ENCODE data around the gene AGBL3.
"Not testable (repeated sequence)": the region's sequence is repeated elsewhere in the genome, so short reads cannot be mapped to it uniquely, and the experiment has no call there.

The AGBL3 gene

GRCh38 chr7:135170274-135170997 lies 184.1 kb downstream of the AGBL3 start, which contains the start of gene CYREN:
TSS of gene CYREN (minus strand) at chr7:135170707. CDS start at chr7:135168922, 1,785 bp downstream.
- TF ChIP-seq CTCF (IDR thresholded peaks at IDR 0.05) = peak; percentile 41
- no peaks in the 10 kb centered on the region for H3K9me3 Mint-ChIP-seq
- H3K27me3 Mint-ChIP-seq (ENCODE audit: low read depth, poor library complexity) = peaks cover 7% of the 10 kb centered on the region
- peak; percentile 92 for DNase-seq
- H3K4me1 Mint-ChIP-seq = peaks cover 55% of the 10 kb centered on the region
- peak within 1 kb of the TSS; percentile 92 for H3K4me3 Mint-ChIP-seq
- peak within 1 kb of the TSS; percentile 99 for H3K27ac Mint-ChIP-seq
- H3K36me3 Mint-ChIP-seq (ENCODE audit: low read depth) = peaks cover 42% of the 10 kb centered on the region

- H3K4me3 Mint-ChIP-seq = peak overlapping the region; percentile 82
- H3K9me3 Mint-ChIP-seq; H3K27me3 Mint-ChIP-seq (ENCODE audit: low read depth, poor library complexity); DNase-seq: not testable (repeated sequence)
- peaks cover 36% of the 10 kb centered on the region for H3K36me3 Mint-ChIP-seq (ENCODE audit: low read depth)
- peak overlapping the region; percentile 99 for H3K27ac Mint-ChIP-seq
- H3K4me1 Mint-ChIP-seq = peaks cover 55% of the 10 kb centered on the region
These were observed 184.7 kb downstream of the AGBL3 start for GRCh38 chr7:135170998-135171481.

DNA sequence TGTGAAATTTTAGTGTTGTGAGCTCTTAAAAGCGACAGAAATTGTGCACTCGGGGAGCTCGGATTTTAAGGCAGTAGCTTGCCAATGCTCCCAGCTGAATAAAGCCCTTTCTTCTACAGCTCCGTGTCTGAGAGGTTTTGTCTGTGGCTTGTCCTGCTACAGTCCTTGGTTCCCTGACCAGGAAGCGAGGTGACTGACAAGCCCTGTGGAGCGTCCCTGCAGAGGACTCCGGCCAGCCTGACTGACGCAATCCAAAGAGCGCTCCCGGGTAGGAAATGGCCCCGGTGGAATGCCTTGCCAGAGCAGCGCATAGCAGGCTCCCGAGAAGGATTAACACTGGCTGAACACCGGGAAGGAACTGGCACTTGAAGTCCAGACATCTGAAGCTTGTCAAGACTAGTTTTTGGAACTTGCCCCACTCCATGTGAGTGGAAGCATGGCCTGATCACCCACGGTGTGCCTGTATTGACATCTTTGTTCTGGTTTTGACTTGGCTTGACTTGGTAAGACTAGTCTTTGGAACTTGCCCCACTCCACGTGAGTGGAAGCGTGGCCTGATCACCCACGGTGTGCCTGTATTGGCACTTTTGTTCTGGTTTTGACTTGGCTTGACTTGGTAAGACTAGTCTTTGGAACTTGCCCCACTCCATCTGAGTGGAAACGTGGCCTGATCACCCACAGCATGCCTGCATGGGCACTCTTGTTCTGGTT lies 185.4 kb downstream of the AGBL3 start:
- peak overlapping the region; percentile 99 for H3K27ac Mint-ChIP-seq
- H3K9me3 Mint-ChIP-seq; H3K27me3 Mint-ChIP-seq (ENCODE audit: low read depth, poor library complexity): not testable (repeated sequence)
- H3K4me3 Mint-ChIP-seq = peak overlapping the region; percentile 77
- H3K36me3 Mint-ChIP-seq (ENCODE audit: low read depth) = peaks cover 29% of the 10 kb centered on the region
- H3K4me1 Mint-ChIP-seq = peaks cover 55% of the 10 kb centered on the region
- peak; percentile 21 for DNase-seq

- Mint-ChIP-seq H3K4me1 (peaks cover 37% of the 10 kb centered on the region), H3K36me3 (ENCODE audit: low read depth) (peaks cover 12% of the 10 kb centered on the region)
- not testable (repeated sequence) for H3K9me3 Mint-ChIP-seq; DNase-seq; H3K4me3 Mint-ChIP-seq; H3K27me3 Mint-ChIP-seq (ENCODE audit: low read depth, poor library complexity); H3K27ac Mint-ChIP-seq
These were observed 187.6 kb downstream of the AGBL3 start for GRCh38 chr7:135173916-135174315.

GRCh38 chr7:135174941-135175340 lies 188.6 kb downstream of the AGBL3 start:
- H3K4me3 Mint-ChIP-seq = no peak overlapping the region
- no peak for TF ChIP-seq CTCF (IDR thresholded peaks at IDR 0.05)
- peaks cover 7% of the 10 kb centered on the region for H3K36me3 Mint-ChIP-seq (ENCODE audit: low read depth)
- peaks cover 6% of the 10 kb centered on the region for H3K27me3 Mint-ChIP-seq (ENCODE audit: low read depth, poor library complexity)
- DNase-seq = no peak
- no peak overlapping the region for H3K27ac Mint-ChIP-seq
- peaks cover 27% of the 10 kb centered on the region for H3K4me1 Mint-ChIP-seq
- H3K9me3 Mint-ChIP-seq = peaks cover 13% of the 10 kb centered on the region

DNA sequence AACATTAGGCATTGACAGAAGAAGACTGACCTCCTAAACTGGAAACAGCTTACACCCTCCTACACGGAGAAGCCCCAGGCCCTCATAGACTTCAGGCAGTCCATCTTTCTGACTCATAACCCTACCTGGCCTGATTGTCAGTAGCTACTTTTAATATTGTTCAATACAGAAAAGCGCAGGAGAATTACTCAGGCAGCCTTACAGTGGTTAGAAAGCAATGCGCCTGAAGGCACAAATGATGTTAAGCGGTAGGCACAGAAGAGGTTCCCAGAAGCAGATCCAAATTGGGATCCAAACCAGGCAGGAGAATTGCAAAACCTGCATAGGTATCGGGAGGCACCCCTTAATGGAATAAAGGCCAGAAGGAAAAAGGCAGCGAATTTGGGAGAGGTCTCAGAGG lies 189.6 kb downstream of the AGBL3 start:
- TF ChIP-seq CTCF (IDR thresholded peaks at IDR 0.05) = no peak
- no peak for DNase-seq
- H3K27me3 Mint-ChIP-seq (ENCODE audit: low read depth, poor library complexity) = peaks cover 6% of the 10 kb centered on the region
- no peak overlapping the region for H3K27ac Mint-ChIP-seq
- peaks cover 23% of the 10 kb centered on the region for H3K9me3 Mint-ChIP-seq
- peaks cover 23% of the 10 kb centered on the region for H3K4me1 Mint-ChIP-seq
- no peak overlapping the region for H3K4me3 Mint-ChIP-seq
- peaks cover 14% of the 10 kb centered on the region for H3K36me3 Mint-ChIP-seq (ENCODE audit: low read depth)

DNA sequence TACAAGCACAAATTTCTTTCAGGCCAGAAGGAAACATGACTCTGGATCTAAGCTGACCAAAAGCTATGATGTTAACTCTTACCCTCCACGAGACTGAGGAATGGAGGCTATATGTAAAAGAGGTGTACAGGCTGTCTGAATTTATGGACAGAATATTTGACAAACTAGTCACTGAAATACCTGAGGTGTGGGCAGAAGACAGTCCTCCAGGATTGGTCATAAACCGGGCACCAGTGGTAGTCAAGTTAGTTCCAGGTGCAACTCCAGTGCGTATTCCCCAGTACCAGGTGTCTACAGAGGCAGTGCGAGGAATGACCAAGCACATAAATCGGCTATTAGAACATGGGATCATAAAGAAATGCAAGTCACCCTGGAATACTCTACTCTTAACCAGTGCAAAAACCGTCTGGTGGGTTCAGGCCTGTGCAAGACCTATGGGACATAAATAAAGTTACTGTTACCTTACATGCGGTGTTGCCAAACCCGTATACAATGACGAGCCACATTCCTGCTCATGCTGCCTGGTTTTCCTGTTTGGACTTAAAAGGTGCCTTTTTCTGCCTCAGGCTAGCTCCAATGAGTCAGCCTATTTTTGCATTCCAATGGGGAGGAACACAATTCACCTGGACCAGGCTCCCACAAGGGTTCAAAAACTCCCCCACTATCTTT lies 190.9 kb downstream of the AGBL3 start:
- Mint-ChIP-seq H3K27me3 (ENCODE audit: low read depth, poor library complexity) (peaks cover 6% of the 10 kb centered on the region), H3K27ac (no peak overlapping the region), H3K9me3 (peaks cover 36% of the 10 kb centered on the region), H3K4me3 (no peak overlapping the region), H3K36me3 (ENCODE audit: low read depth) (peaks cover 26% of the 10 kb centered on the region), H3K4me1 (peaks cover 11% of the 10 kb centered on the region)
- no peak for TF ChIP-seq CTCF (IDR thresholded peaks at IDR 0.05)
- no peak for DNase-seq

Measured in nephron progenitor cell (in vitro differentiated cells).